ENCODE results near the gene EHHADH. TPM values are rescaled to one million over a fixed set of nuclear protein-coding genes. Genes with fewer than 3 reads are reported as not detected.

The EHHADH gene
- total and polyA plus RNA-seq, 3 experiments from 2014 or later: 0.94 to 2.2 (median 1.7) TPM

DNA sequence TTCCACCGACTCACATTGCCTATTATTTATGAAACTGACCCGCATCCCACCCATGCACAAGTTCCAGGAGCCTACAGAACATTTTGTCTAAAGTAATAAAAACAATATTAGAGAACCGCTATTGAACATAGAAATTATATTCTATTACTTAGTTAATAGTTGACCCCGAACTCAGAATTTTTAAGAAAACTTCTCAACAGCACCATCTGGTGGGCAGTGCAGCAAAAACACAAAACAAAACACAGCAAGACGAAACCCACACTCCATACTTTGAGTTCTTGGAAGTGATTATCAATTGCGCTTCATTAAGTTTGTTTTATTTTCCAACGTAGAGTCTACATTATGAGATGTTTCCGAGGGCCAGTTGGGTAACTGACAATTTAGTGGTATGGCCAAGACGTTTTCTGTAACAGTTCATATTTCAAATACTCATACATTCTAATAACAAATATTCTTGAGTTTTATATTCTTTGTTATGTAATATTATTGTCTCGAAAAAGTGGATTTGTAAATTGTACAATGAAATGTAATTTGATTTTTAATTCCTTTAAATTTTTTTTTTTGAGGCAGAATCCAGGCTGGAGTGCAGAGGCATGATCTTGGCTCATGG is 77.0 kb downstream of the EHHADH start:
- no peak overlapping the region for H3K4me3 ChIP-seq (ENCODE audit: low read length)
- H3K9me3 ChIP-seq (ENCODE audit: low read length): no peaks in the 10 kb centered on the region
- H3K27ac ChIP-seq (ENCODE audit: low read depth, low read length): no peak overlapping the region
- Mint-ChIP-seq H3K9me3 (no peaks in the 10 kb centered on the region), H3K4me3 (no peak overlapping the region), H3K4me1 (peaks cover 0 to 4% (median 0%) of the 10 kb centered on the region in 3 donors), H3K27ac (no peak overlapping the region), H3K27me3 (peaks cover 0 to 9% of the 10 kb centered on the region in 2 donors), H3K36me3 (no peaks in the 10 kb centered on the region)
- H3K36me3 ChIP-seq (ENCODE audit: insufficient read depth, low read length): no peaks in the 10 kb centered on the region
- ChIA-PET CTCF (no interaction called here), POLR2A (no interaction called here)
- no peaks in the 10 kb centered on the region for H3K4me1 ChIP-seq (ENCODE audit: insufficient read depth, low read length)
- no peaks in the 10 kb centered on the region for H3K27me3 ChIP-seq (ENCODE audit: insufficient read depth, low read length, poor library complexity, severe bottlenecking)
- DNase-seq: no peak

DNA sequence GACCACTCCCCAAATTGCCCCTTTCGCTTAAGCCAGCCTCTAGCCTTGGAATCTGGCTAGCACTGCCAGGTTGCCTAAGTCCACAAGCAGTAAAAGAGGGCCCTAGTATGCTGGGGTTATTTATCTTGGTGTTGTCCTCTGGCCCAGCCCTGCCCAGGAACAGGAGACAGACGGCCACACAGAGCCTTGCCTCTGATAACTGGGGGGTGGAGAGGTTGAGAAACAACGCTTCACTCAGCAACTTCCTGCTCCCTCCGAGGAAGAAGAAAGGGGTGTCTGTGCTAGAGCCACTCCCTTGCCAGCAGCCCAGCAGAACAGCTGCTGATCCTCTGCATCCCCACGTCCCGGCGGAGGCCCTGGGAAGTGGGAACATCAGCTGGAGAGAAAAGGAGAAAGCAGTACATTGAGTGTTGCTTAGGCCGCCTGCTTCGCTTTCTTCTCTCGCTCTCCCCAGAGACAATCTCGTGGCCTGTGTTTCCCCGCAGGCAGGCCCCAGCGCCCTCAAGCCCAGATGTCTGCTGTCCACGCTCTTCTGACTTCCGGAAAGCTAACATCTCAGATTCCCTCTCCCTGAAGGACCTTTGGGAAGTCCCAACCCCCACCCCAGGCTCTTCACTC is 78.4 kb downstream of the EHHADH start:
- H3K4me3 ChIP-seq (ENCODE audit: low read length): no peak overlapping the region
- Mint-ChIP-seq H3K4me3 (no peak overlapping the region), H3K27me3 (peaks cover 0 to 9% of the 10 kb centered on the region in 2 donors), H3K36me3 (no peaks in the 10 kb centered on the region), H3K4me1 (peaks cover 0 to 4% (median 0%) of the 10 kb centered on the region in 3 donors), H3K27ac (no peak overlapping the region), H3K9me3 (no peaks in the 10 kb centered on the region)
- ChIA-PET POLR2A (no interaction called here), CTCF (no interaction called here)
- no peaks in the 10 kb centered on the region for H3K27me3 ChIP-seq (ENCODE audit: insufficient read depth, low read length, poor library complexity, severe bottlenecking)
- no peaks in the 10 kb centered on the region for H3K36me3 ChIP-seq (ENCODE audit: insufficient read depth, low read length)
- H3K27ac ChIP-seq (ENCODE audit: low read depth, low read length): peak overlapping the region; percentile 13
- H3K9me3 ChIP-seq (ENCODE audit: low read length): no peaks in the 10 kb centered on the region
- DNase-seq: no peak
- no peaks in the 10 kb centered on the region for H3K4me1 ChIP-seq (ENCODE audit: insufficient read depth, low read length)

DNA sequence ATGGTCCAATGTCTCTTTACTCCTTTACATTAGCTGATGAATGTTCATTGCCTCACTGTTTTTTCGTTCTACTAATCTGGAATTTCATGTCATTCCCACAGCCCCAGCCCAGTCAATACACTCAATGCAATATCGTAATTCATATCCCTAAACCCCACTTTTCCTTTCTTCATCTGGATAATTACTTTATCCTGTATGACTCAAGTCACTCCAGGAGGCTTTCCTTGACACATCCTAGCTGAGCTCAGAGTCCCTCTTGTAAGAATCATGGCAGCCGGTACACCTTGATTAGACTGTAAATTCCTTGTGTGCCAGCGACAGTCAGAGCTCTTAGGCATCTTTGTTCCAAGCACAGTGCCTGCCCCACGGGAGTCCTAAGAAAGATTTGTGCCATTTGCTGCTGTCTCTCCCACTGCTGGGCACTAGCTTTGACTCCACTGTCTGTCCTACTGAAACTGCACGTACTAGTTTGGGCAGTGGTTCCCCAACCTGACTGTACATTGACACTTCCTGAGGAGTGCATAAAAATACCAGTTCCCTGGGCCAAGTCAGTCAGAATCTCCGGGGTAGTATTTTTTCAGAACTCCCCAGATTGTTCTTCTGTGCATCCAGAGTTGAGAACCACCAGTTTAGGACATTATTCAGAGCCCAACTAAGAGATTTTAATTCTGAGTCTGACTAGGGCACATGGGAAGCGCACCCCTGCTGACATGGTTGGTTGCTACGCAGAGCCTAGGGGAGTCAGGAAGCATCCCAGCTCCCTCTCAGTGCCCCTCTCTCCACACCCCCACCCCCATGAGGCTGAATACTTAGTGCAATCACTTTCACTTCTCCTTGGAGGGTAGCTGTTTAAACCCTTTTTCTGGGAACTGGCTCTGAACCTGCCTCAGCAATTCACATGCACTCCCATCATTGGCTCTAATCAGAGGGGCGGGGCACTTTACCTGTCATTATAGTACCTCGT is 81.5 kb downstream of the EHHADH start:
- no peak overlapping the region for H3K4me3 Mint-ChIP-seq
- DNase-seq: no peak
- no peak overlapping the region for H3K4me3 ChIP-seq (ENCODE audit: low read length)
- no peaks in the 10 kb centered on the region for H3K27me3 ChIP-seq (ENCODE audit: insufficient read depth, low read length, poor library complexity, severe bottlenecking)
- H3K27me3 Mint-ChIP-seq: peaks cover 9 to 18% of the 10 kb centered on the region in 2 donors
- no peaks in the 10 kb centered on the region for H3K4me1 ChIP-seq (ENCODE audit: insufficient read depth, low read length)
- no peaks in the 10 kb centered on the region for H3K9me3 ChIP-seq (ENCODE audit: low read length)
- ChIA-PET CTCF (no interaction called here), POLR2A (no interaction called here)
- H3K9me3 Mint-ChIP-seq: no peaks in the 10 kb centered on the region
- H3K27ac ChIP-seq (ENCODE audit: low read depth, low read length): no peak overlapping the region
- peaks cover 0 to 4% (median 0%) of the 10 kb centered on the region in 3 donors for H3K4me1 Mint-ChIP-seq
- H3K27ac Mint-ChIP-seq: no peak overlapping the region
- no peaks in the 10 kb centered on the region for H3K36me3 Mint-ChIP-seq
- H3K36me3 ChIP-seq (ENCODE audit: insufficient read depth, low read length): no peaks in the 10 kb centered on the region

DNA sequence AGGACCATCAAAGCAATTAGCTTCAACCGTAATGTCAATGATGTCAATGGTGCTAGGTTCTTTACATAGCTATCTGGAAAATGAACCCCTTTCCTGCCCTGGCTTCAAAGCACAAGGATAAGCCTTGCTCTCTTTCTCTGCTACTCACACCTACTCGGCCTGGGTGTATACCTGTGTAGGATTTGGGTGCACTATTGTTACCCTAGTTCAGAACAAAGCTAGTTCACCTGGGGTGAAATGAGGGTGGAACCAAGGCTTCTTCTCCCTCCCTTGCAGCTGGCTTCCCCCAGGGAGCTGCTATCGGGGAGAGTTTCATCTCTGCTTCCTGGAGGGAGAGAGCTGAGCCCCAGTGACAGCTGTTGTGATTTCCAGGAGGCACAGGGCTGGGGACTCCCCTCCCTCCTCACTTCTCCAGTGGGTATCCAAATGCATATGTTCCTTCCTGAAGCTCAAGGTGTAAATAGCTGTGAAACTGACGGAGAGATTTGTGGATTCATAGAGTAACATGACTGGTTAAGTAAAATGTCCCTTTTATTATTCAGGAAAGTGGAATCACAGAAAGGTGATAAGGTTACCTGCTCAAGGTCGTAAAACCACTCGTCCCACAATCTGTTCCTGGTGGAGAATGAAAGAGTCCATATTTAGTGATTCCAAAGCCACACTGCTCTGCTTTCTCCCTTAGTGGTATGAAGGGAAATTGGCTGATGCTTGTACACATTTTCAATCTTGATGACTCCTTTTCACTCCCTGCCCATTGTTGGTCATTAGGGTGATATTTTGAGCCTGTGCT is 89.2 kb downstream of the EHHADH start:
- Histone ChIP-seq H3K4me1 (ENCODE audit: insufficient read depth, low read length) (no peaks in the 10 kb centered on the region), H3K27ac (ENCODE audit: low read depth, low read length) (no peak overlapping the region), H3K27me3 (ENCODE audit: insufficient read depth, low read length, poor library complexity, severe bottlenecking) (no peaks in the 10 kb centered on the region), H3K36me3 (ENCODE audit: insufficient read depth, low read length) (no peaks in the 10 kb centered on the region), H3K9me3 (ENCODE audit: low read length) (no peaks in the 10 kb centered on the region), H3K4me3 (ENCODE audit: low read length) (no peak overlapping the region)
- H3K27me3 Mint-ChIP-seq: peaks cover 23 to 28% of the 10 kb centered on the region in 2 donors
- no peak overlapping the region for H3K27ac Mint-ChIP-seq
- H3K36me3 Mint-ChIP-seq: no peaks in the 10 kb centered on the region
- no peaks in the 10 kb centered on the region for H3K9me3 Mint-ChIP-seq
- ChIA-PET CTCF (interaction anchor here (1.1 kb wide), 1 partner anchor 18 kb away, joined by 3 read pairs; no protein-coding TSS in a partner anchor), POLR2A (no interaction called here)
- no peaks in the 10 kb centered on the region for H3K4me1 Mint-ChIP-seq
- no peak overlapping the region for H3K4me3 Mint-ChIP-seq
- DNase-seq: no peak

DNA sequence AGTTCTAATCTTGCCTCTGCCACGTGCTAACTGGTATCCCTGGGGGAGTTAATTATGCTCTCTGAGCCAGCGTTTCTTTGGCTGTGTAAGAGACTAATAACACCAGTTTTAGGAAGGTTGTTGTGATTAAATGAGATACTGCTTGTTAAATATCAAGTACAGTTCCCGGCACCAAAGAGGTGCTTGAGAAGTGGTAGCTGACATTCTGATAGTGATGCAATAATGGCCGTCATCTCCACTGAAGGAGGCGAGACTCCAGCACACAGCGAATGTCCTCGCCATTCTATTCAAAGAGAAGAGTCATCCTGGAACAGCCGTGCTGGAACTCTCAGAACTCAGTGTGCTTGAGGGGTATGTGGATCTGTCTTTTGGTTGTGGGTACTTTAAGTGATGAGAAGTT is 91.2 kb downstream of the EHHADH start:
- H3K27ac Mint-ChIP-seq: no peak overlapping the region
- Histone ChIP-seq H3K4me1 (ENCODE audit: insufficient read depth, low read length) (no peaks in the 10 kb centered on the region), H3K27me3 (ENCODE audit: insufficient read depth, low read length, poor library complexity, severe bottlenecking) (no peaks in the 10 kb centered on the region), H3K9me3 (ENCODE audit: low read length) (no peaks in the 10 kb centered on the region), H3K27ac (ENCODE audit: low read depth, low read length) (no peak overlapping the region), H3K36me3 (ENCODE audit: insufficient read depth, low read length) (no peaks in the 10 kb centered on the region), H3K4me3 (ENCODE audit: low read length) (no peak overlapping the region)
- no peak overlapping the region for H3K4me3 Mint-ChIP-seq
- POLR2A ChIA-PET: no interaction called here
- CTCF ChIA-PET: no interaction called here
- no peaks in the 10 kb centered on the region for H3K9me3 Mint-ChIP-seq
- H3K4me1 Mint-ChIP-seq: no peaks in the 10 kb centered on the region
- peaks cover 21 to 35% of the 10 kb centered on the region in 2 donors for H3K27me3 Mint-ChIP-seq
- H3K36me3 Mint-ChIP-seq: no peaks in the 10 kb centered on the region
- DNase-seq: no peak

- no peak overlapping the region for H3K27ac ChIP-seq (ENCODE audit: low read depth, low read length)
- no peaks in the 10 kb centered on the region for H3K27me3 ChIP-seq (ENCODE audit: insufficient read depth, low read length, poor library complexity, severe bottlenecking)
- Mint-ChIP-seq H3K9me3 (no peaks in the 10 kb centered on the region), H3K4me3 (no peak overlapping the region), H3K4me1 (no peaks in the 10 kb centered on the region), H3K36me3 (no peaks in the 10 kb centered on the region), H3K27ac (no peak overlapping the region), H3K27me3 (peaks cover 22 to 39% of the 10 kb centered on the region in 2 donors)
- H3K4me3 ChIP-seq (ENCODE audit: low read length): no peak overlapping the region
- CTCF ChIA-PET: no interaction called here
- H3K4me1 ChIP-seq (ENCODE audit: insufficient read depth, low read length): no peaks in the 10 kb centered on the region
- H3K9me3 ChIP-seq (ENCODE audit: low read length): no peaks in the 10 kb centered on the region
- H3K36me3 ChIP-seq (ENCODE audit: insufficient read depth, low read length): no peaks in the 10 kb centered on the region
- POLR2A ChIA-PET: no interaction called here
- DNase-seq: no peak
Measured at GRCh38 chr3:185161761-185162160, 92.1 kb downstream of the EHHADH start.

GRCh38 chr3:185157347-185157746 is 96.5 kb downstream of the EHHADH start:
- Histone ChIP-seq H3K4me1 (ENCODE audit: insufficient read depth, low read length) (no peaks in the 10 kb centered on the region), H3K4me3 (ENCODE audit: low read length) (no peak overlapping the region), H3K36me3 (ENCODE audit: insufficient read depth, low read length) (no peaks in the 10 kb centered on the region), H3K27me3 (ENCODE audit: insufficient read depth, low read length, poor library complexity, severe bottlenecking) (peaks cover 10% of the 10 kb centered on the region), H3K27ac (ENCODE audit: low read depth, low read length) (no peak overlapping the region), H3K9me3 (ENCODE audit: low read length) (no peaks in the 10 kb centered on the region)
- POLR2A ChIA-PET: no interaction called here
- peaks cover 22 to 30% of the 10 kb centered on the region in 2 donors for H3K27me3 Mint-ChIP-seq
- no peak overlapping the region for H3K4me3 Mint-ChIP-seq
- H3K4me1 Mint-ChIP-seq: peaks cover 0 to 4% (median 2%) of the 10 kb centered on the region in 3 donors
- CTCF ChIA-PET: interaction anchor here (1.1 kb wide), 1 partner anchor 11 kb away, joined by 3 read pairs; no protein-coding TSS in a partner anchor
- DNase-seq: no peak
- H3K36me3 Mint-ChIP-seq: no peaks in the 10 kb centered on the region
- no peak overlapping the region for H3K27ac Mint-ChIP-seq
- H3K9me3 Mint-ChIP-seq: peaks cover 0 to 2% (median 0%) of the 10 kb centered on the region in 5 donors
